ENCODE results near the gene GCSAM.

The GCSAM gene

GRCh38 chr3:112128843-112129727 lies 4.0 kb downstream of the GCSAM start:
- H3K9me3 ChIP-seq (ENCODE audit: insufficient read depth, low read length), result no peaks in the 10 kb centered on the region
- peak overlapping the region; percentile 91 for H3K4me3 ChIP-seq (ENCODE audit: insufficient read depth, low read length, poor library complexity, severe bottlenecking)
- H3K27me3 ChIP-seq (ENCODE audit: low read length), result no peaks in the 10 kb centered on the region
- H2AFZ ChIP-seq (ENCODE audit: low read depth, low read length, severe bottlenecking), result no peak overlapping the region
- TF ChIP-seq EZH2phosphoT487 (conservative IDR thresholded peaks at IDR 0.05; ENCODE audit: low read length), result no peak
- no peak for TF ChIP-seq CTCF (IDR thresholded peaks at IDR 0.05; ENCODE audit: insufficient read depth, low read length, poor library complexity, severe bottlenecking)
- peaks cover 41% of the 10 kb centered on the region for H3K36me3 ChIP-seq (ENCODE audit: low read length)
- H3K4me2 ChIP-seq (ENCODE audit: low read depth, low read length, poor library complexity, severe bottlenecking), result peak overlapping the region; percentile 95
- peak overlapping the region; percentile 94 for H3K27ac ChIP-seq (ENCODE audit: low read depth, low read length)
- peaks cover 80% of the 10 kb centered on the region for H3K79me2 ChIP-seq (ENCODE audit: insufficient read depth, low read length)
- peaks cover 86% of the 10 kb centered on the region for H3F3A ChIP-seq (ENCODE audit: insufficient read depth)
- H3K9me2 ChIP-seq (replicated peaks; ENCODE audit: insufficient read depth, low read length), result no peaks in the 10 kb centered on the region
- peak overlapping the region; percentile 86 for H3K9ac ChIP-seq (ENCODE audit: low read length)
- no peaks in the 10 kb centered on the region for H4K20me1 ChIP-seq (ENCODE audit: low read depth, low read length)

GRCh38 chr3:112127522-112128494 lies 5.2 kb downstream of the GCSAM start:
- H3F3A ChIP-seq (ENCODE audit: insufficient read depth), result peaks cover 88% of the 10 kb centered on the region
- peaks cover 73% of the 10 kb centered on the region for H3K79me2 ChIP-seq (ENCODE audit: insufficient read depth, low read length)
- H3K36me3 ChIP-seq (ENCODE audit: low read length), result peaks cover 52% of the 10 kb centered on the region
- no peak for TF ChIP-seq CTCF (IDR thresholded peaks at IDR 0.05; ENCODE audit: insufficient read depth, low read length, poor library complexity, severe bottlenecking)
- no peak for TF ChIP-seq EZH2phosphoT487 (conservative IDR thresholded peaks at IDR 0.05; ENCODE audit: low read length)
- no peaks in the 10 kb centered on the region for H3K27me3 ChIP-seq (ENCODE audit: low read length)
- H3K27ac ChIP-seq (ENCODE audit: low read depth, low read length), result peak overlapping the region; percentile 94
- H4K20me1 ChIP-seq (ENCODE audit: low read depth, low read length), result no peaks in the 10 kb centered on the region
- no peaks in the 10 kb centered on the region for H3K9me2 ChIP-seq (replicated peaks; ENCODE audit: insufficient read depth, low read length)
- peak overlapping the region; percentile 86 for H3K9ac ChIP-seq (ENCODE audit: low read length)
- peak overlapping the region; percentile 46 for H3K4me3 ChIP-seq (ENCODE audit: insufficient read depth, low read length, poor library complexity, severe bottlenecking)
- no peaks in the 10 kb centered on the region for H3K9me3 ChIP-seq (ENCODE audit: insufficient read depth, low read length)
- peak overlapping the region; percentile 95 for H3K4me2 ChIP-seq (ENCODE audit: low read depth, low read length, poor library complexity, severe bottlenecking)
- no peak overlapping the region for H2AFZ ChIP-seq (ENCODE audit: low read depth, low read length, severe bottlenecking)

- no peak for TF ChIP-seq CTCF (IDR thresholded peaks at IDR 0.05; ENCODE audit: insufficient read depth, low read length, poor library complexity, severe bottlenecking)
- TF ChIP-seq EZH2phosphoT487 (conservative IDR thresholded peaks at IDR 0.05; ENCODE audit: low read length), result no peak
- H3K27me3 ChIP-seq (ENCODE audit: low read length), result no peaks in the 10 kb centered on the region
- no peaks in the 10 kb centered on the region for H3K9me3 ChIP-seq (ENCODE audit: insufficient read depth, low read length)
- H3K36me3 ChIP-seq (ENCODE audit: low read length), result peaks cover 52% of the 10 kb centered on the region
- H3K4me2 ChIP-seq (ENCODE audit: low read depth, low read length, poor library complexity, severe bottlenecking), result peak overlapping the region; percentile 95
- H4K20me1 ChIP-seq (ENCODE audit: low read depth, low read length), result no peaks in the 10 kb centered on the region
- peak overlapping the region; percentile 86 for H3K9ac ChIP-seq (ENCODE audit: low read length)
- H3K27ac ChIP-seq (ENCODE audit: low read depth, low read length), result peak overlapping the region; percentile 94
- H3K79me2 ChIP-seq (ENCODE audit: insufficient read depth, low read length), result peaks cover 60% of the 10 kb centered on the region
- peaks cover 88% of the 10 kb centered on the region for H3F3A ChIP-seq (ENCODE audit: insufficient read depth)
- H3K9me2 ChIP-seq (replicated peaks; ENCODE audit: insufficient read depth, low read length), result no peaks in the 10 kb centered on the region
- peak overlapping the region; percentile 46 for H3K4me3 ChIP-seq (ENCODE audit: insufficient read depth, low read length, poor library complexity, severe bottlenecking)
- no peak overlapping the region for H2AFZ ChIP-seq (ENCODE audit: low read depth, low read length, severe bottlenecking)
Observed at GRCh38 chr3:112126511-112126911, 6.5 kb downstream of the GCSAM start.

Measured in SU-DHL-6 (cell line).